Fibroblast of villous mesenchyme (primary cell): ENCODE measurements around the gene DNASE1. TPM values are rescaled to one million over a fixed set of nuclear protein-coding genes. Genes with fewer than 3 reads are reported as not detected.

Source experiments
- DNase-seq: peaks from one replicate; pipeline ENCODE4 v3.0.0-alpha.2; 2010; ENCODE audit warnings: low read depth
- H3K4me3 ChIP-seq: 2 replicates; pipeline ENCODE4 v1.5.1; 2011; ENCODE audit warnings: low read depth, mild to moderate bottlenecking, low read length
- total RNA-seq: library from RNA; depleted of rRNA; stranded (reverse); fragments of >200 nt; gene quantifications from 2 replicates; pipeline ENCODE4 v1.2.3, GENCODE V29; 2012
- TF ChIP-seq, protein P1 (sequence below): IDR thresholded peaks from 2 replicates; pipeline ENCODE4 v1.5.1; 2012; ENCODE audit warnings: low read depth, mild to moderate bottlenecking, low read length; ENCODE audit not compliant: insufficient read depth

The DNASE1 gene
- total RNA-seq, 1 donor, result 16.4 TPM

DNA sequence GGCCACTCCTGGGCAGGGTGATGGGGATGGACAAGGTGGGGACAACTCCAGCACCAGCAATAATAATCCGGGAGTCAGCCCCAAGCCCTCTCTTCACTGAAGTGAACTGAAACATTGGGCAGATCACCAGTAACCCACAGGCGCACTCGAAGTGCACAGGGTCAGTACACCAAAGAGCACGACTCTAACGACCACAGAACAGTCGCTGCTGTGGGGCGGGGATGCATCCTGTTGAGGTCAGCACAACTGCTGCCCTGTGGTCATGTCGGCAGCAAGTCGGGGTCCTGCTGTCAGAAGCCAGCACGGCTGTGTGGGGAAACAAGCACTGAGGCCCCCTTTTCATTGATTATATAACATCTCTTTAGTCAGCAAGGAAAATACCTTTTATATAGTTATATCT is 14.6 kb downstream of the DNASE1 start:
- H3K4me3 ChIP-seq, result no peak overlapping the region
- TF ChIP-seq, protein P1, sequence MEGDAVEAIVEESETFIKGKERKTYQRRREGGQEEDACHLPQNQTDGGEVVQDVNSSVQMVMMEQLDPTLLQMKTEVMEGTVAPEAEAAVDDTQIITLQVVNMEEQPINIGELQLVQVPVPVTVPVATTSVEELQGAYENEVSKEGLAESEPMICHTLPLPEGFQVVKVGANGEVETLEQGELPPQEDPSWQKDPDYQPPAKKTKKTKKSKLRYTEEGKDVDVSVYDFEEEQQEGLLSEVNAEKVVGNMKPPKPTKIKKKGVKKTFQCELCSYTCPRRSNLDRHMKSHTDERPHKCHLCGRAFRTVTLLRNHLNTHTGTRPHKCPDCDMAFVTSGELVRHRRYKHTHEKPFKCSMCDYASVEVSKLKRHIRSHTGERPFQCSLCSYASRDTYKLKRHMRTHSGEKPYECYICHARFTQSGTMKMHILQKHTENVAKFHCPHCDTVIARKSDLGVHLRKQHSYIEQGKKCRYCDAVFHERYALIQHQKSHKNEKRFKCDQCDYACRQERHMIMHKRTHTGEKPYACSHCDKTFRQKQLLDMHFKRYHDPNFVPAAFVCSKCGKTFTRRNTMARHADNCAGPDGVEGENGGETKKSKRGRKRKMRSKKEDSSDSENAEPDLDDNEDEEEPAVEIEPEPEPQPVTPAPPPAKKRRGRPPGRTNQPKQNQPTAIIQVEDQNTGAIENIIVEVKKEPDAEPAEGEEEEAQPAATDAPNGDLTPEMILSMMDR, result no peak
- DNase-seq, result no peak

DNA sequence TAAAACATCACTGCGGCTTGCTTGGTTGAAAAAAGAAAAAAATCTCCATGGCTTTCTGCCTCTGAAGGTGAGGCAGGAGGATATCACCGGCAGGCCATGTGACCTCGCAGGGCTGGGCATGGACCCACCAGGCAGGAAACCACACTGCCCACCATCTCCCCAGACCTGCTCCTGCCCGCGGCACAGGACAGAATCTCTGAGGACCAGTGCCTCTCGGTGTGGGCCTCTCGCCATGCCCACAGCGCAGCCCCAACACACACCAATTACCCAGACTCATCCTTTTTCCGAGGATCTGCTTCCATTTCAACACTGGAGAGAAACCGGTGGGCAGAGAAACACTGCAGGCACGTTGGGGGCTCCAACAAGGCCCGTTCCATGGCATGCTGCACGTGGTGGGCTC is 16.2 kb downstream of the DNASE1 start:
- DNase-seq, result no peak
- no peak overlapping the region for H3K4me3 ChIP-seq
- TF ChIP-seq, protein P1, result no peak

DNA sequence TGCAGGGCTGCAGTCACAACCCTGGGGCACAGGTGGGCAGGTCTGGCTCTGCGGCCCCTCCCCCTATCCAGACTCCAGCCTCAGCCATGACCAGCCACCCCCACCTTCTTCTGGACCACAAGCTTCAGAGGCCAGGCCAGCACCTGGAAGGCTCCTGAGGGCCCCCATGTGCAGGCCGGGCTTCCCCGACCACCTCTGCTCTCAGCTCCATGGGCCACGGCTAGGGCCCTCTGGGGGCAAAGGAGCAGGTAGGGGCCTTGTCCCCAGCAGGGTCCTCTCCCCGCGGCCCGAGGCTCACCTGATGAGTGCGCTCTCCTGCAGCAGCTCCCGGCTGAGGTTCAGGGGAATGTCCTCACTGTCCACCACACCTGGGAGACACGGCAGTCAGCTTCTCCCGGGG is 16.9 kb downstream of the DNASE1 start:
- H3K4me3 ChIP-seq, result no peak overlapping the region
- no peak for DNase-seq
- TF ChIP-seq, protein P1, result no peak

DNA sequence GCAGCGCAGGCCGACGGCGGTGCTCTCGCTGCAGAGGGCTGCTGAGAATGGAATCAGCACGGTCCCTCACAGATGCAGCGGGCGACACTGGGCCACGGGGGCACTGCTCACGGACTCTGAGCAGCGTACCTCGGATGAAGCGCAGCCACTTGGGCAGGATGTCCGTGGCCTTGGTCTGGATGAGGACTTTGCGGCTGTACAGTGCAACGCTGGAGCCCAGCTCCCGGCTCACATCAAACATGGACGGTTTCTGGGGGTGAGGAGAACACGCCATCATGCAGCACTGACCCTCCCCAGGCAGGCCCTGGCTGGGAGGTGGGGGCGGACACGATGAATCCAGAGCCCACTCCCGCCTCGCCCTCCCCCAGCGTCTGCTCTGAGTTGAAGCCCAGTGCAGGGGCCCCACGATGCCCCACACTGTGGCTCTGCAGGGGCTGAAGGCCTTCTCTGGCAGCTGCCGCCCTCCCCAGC is 18.1 kb downstream of the DNASE1 start:
- H3K4me3 ChIP-seq, result no peak overlapping the region
- no peak for DNase-seq
- TF ChIP-seq, protein P1, result no peak

DNA sequence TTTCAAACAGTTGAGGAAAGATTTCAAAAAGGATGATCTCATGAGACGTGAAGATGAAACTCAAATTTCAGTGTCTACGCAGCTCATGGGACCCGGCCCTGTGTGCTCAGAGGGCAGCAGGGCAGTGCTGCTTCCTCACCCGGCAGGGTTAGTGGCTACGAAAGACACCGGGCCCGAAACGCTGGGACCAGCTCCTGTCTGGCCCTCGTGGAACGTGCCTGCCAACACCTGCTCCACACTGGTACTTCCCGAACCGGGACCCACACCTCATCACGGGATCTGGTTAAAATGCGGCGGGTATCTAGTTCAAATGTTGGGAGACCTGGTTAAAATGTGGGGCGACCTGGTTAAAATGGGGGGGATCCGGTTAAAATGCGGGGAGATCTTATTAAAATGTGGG is 18.7 kb downstream of the DNASE1 start:
- DNase-seq, result no peak
- no peak overlapping the region for H3K4me3 ChIP-seq
- TF ChIP-seq, protein P1, result no peak

DNA sequence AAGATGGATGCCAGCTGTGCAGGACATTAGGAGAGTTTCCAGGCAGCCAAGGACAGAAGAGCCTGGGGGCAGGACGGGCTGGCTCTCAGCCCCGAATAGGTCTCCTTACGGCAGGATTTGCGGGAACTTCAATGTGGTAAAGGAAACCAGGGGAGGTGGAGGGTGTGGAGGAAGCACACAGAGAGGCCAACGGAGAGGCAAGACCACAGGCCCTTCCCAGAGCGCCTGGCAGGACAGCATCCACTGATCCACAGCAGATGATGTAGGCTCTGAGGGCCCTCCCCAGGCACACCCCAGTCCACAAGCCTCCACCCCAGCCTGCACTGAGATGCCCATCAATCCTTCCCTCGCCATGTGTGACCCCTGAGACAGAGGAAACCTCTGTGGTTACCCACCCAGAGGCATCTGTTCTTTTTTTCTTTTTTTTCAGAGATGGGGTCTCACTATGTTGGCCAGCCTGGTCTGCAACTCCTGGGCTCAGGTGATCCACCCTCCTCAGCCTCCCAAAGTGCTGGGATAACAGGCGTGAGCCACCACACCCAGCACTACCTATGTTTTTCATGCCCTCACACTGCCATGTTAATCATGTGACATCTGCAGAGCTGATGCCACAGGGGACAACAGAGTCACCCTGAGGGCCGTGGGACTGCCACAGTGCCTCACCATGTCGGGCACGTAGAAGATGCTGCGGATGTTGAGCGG is 19.3 kb downstream of the DNASE1 start:
- H3K4me3 ChIP-seq, result no peak overlapping the region
- no peak for DNase-seq
- TF ChIP-seq, protein P1, result no peak
